GM12878 (cell line): ENCODE results near the gene ZNF366.

Experiments used
- CEBPB ChIP-seq, 2 experiments: fragments of 150-350 bp in 1 of 2; IDR thresholded peaks; 2 replicates each; pipeline ENCODE4 v1.6.1; 2012 to 2014; ENCODE audit warnings: low read depth in 2 of 2, low read length in 2 of 2, borderline replicate concordance in 1 of 2, inconsistent platforms in 1 of 2
- CHD4 ChIP-seq: fragments of 200-600 bp; sonication (generic); IDR thresholded peaks from 2 replicates; pipeline ENCODE4 v1.6.1; 2016; ENCODE audit warnings: mild to moderate bottlenecking
- ETV6 ChIP-seq, 2 experiments: fragments of 450-650 bp in 1 of 2; IDR thresholded peaks in 1 of 2; conservative IDR thresholded peaks in 1 of 2; 2 replicates each; pipeline ENCODE4 v1.6.1; 2014; ENCODE audit warnings: antibody characterized with exemption in 1 of 2, borderline replicate concordance in 1 of 2, low read depth in 1 of 2, mild to moderate bottlenecking in 1 of 2, moderate library complexity in 1 of 2
- FOXK2 ChIP-seq: fragments of 450-650 bp; IDR thresholded peaks from 2 replicates; pipeline ENCODE4 v1.6.1; 2017; ENCODE audit warnings: mild to moderate bottlenecking, moderate library complexity
- HDGF ChIP-seq: fragments of 450-650 bp; IDR thresholded peaks from 2 replicates; pipeline ENCODE4 v1.6.1; 2016; ENCODE audit warnings: antibody characterized with exemption
- MYC ChIP-seq: IDR thresholded peaks from 2 replicates; pipeline ENCODE4 v1.6.1; 2011; ENCODE audit warnings: mild to moderate bottlenecking, low read length, moderate library complexity, inconsistent platforms; ENCODE audit not compliant: insufficient read depth, insufficient replicate concordance, insufficient read length, severe bottlenecking
- NR2C2 ChIP-seq: IDR thresholded peaks from 2 replicates; pipeline ENCODE4 v1.6.1; 2011; ENCODE audit warnings: borderline replicate concordance, low read depth; ENCODE audit not compliant: control insufficient read depth, insufficient read length
- NR2F1 ChIP-seq: fragments of 450-650 bp; conservative IDR thresholded peaks from 2 replicates; pipeline ENCODE4 v1.6.1; 2017; ENCODE audit warnings: mild to moderate bottlenecking
- POLR2AphosphoS5 ChIP-seq: IDR thresholded peaks from 2 replicates; pipeline ENCODE4 v1.6.1; 2011; ENCODE audit warnings: mild to moderate bottlenecking, low read length, inconsistent platforms
- RFX5 ChIP-seq: IDR thresholded peaks from 2 replicates; pipeline ENCODE4 v1.6.1; 2011; ENCODE audit warnings: low read depth, low read length, improper control_type of control experiment
- ZSCAN29 ChIP-seq: fragments of 450-650 bp; IDR thresholded peaks from 2 replicates; pipeline ENCODE4 v1.6.1; 2017; ENCODE audit warnings: mild to moderate bottlenecking, moderate library complexity
- TF ChIP-seq, protein P1 (sequence below), 3 experiments: IDR thresholded peaks in 2 of 3; conservative IDR thresholded peaks in 1 of 3; 2 replicates each; pipeline ENCODE4 v1.5.1; 2011; ENCODE audit warnings: low read depth in 3 of 3, low read length in 3 of 3, mild to moderate bottlenecking in 3 of 3, control low read depth in 2 of 3, moderate library complexity in 2 of 3, inconsistent platforms in 1 of 3, mixed read lengths in 1 of 3; ENCODE audit not compliant: control insufficient read depth in 2 of 3, insufficient read depth in 1 of 3; ENCODE audit errors: extremely low read depth in 1 of 3
- TF ChIP-seq, protein P2 (sequence below): IDR thresholded peaks from 2 replicates; pipeline ENCODE4 v1.6.1; 2012; ENCODE audit warnings: low read length, inconsistent platforms

DNA sequence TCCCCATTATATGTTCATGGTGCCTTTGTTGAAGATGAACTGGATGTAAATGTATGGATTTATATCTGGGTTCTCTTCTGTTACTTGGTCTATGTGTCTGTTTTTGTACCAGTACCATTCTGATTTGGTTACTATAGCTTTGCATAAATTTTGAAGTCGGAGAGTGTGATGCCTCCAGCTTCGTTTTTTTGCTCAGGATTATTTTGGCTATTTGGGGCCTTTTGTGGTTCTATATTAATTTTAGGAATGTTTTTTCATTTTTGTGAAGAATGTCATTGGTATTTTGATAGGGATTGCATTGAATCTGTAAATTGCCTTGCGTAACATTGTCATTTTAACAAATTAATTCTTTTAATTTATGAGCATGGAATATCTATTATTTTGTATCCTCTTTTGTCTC is 36.6 kb upstream of the ZNF366 start:
- TF ChIP-seq FOXK2 (no peak), MYC (no peak), ETV6 (conservative IDR thresholded peaks at IDR 0.05 in 1 of 2, IDR thresholded peaks at IDR 0.05 in 1 of 2; ENCODE audit: borderline replicate concordance in 1 of 2, low read depth in 1 of 2) (no peak), RFX5 (no peak), CHD4 (no peak), CEBPB (IDR thresholded peaks at IDR 0.05; ENCODE audit: borderline replicate concordance in 1 of 2, low read depth in 2 of 2, low read length in 2 of 2) (no peak), NR2F1 (no peak), POLR2AphosphoS5 (no peak), HDGF (no peak), NR2C2 (no peak), ZSCAN29 (no peak)
- TF ChIP-seq, protein P1, sequence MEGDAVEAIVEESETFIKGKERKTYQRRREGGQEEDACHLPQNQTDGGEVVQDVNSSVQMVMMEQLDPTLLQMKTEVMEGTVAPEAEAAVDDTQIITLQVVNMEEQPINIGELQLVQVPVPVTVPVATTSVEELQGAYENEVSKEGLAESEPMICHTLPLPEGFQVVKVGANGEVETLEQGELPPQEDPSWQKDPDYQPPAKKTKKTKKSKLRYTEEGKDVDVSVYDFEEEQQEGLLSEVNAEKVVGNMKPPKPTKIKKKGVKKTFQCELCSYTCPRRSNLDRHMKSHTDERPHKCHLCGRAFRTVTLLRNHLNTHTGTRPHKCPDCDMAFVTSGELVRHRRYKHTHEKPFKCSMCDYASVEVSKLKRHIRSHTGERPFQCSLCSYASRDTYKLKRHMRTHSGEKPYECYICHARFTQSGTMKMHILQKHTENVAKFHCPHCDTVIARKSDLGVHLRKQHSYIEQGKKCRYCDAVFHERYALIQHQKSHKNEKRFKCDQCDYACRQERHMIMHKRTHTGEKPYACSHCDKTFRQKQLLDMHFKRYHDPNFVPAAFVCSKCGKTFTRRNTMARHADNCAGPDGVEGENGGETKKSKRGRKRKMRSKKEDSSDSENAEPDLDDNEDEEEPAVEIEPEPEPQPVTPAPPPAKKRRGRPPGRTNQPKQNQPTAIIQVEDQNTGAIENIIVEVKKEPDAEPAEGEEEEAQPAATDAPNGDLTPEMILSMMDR (IDR thresholded peaks at IDR 0.05 in 2 of 3, conservative IDR thresholded peaks at IDR 0.05 in 1 of 3; ENCODE audit: control insufficient read depth in 2 of 3, extremely low read depth in 1 of 3, insufficient read depth in 1 of 3, low read depth in 3 of 3, low read length in 3 of 3) = no peak
- TF ChIP-seq, protein P2, sequence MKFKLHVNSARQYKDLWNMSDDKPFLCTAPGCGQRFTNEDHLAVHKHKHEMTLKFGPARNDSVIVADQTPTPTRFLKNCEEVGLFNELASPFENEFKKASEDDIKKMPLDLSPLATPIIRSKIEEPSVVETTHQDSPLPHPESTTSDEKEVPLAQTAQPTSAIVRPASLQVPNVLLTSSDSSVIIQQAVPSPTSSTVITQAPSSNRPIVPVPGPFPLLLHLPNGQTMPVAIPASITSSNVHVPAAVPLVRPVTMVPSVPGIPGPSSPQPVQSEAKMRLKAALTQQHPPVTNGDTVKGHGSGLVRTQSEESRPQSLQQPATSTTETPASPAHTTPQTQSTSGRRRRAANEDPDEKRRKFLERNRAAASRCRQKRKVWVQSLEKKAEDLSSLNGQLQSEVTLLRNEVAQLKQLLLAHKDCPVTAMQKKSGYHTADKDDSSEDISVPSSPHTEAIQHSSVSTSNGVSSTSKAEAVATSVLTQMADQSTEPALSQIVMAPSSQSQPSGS = no peak
